Fibroblast of skin of scalp (primary cell): ENCODE results near the gene OR13C5. TPM values are rescaled to one million over a fixed set of nuclear protein-coding genes. Genes with fewer than 3 reads are reported as not detected.
"Not testable (repeated sequence)": the region's sequence is repeated elsewhere in the genome, so short reads cannot be mapped to it uniquely, and the experiment has no call there.

Experiments
- DNase-seq: peaks from one replicate; pipeline ENCODE4 v3.0.0-alpha.2; 2013
- polyA plus RNA-seq, 2 experiments: library from polyadenylated mRNA; unstranded; fragments of 120-200 nt; gene quantifications; one replicate each; pipeline ENCODE4 v1.2.1, GENCODE V29; 2013; ENCODE audit not compliant: insufficient read length in 2 of 2

Gene OR13C5
- not detected for polyA plus RNA-seq (2013, experiment 1 of 2; ENCODE audit: insufficient read length)
- not detected for polyA plus RNA-seq (2013, experiment 2 of 2; ENCODE audit: insufficient read length)

- DNase-seq, result not testable (repeated sequence)
Observed at GRCh38 chr9:104599313-104599712, at the start of gene OR13C5. Gene OR13C5 (minus strand): TSS chr9:104599413. CDS start chr9:104599413, 0 bp downstream.

- no peak for DNase-seq
Observed at GRCh38 chr9:104635456-104635855, 36.2 kb upstream of the OR13C5 start.

GRCh38 chr9:104633976-104634520 lies 34.8 kb upstream of the OR13C5 start:
- DNase-seq, result no peak

GRCh38 chr9:104625964-104626363 lies 26.8 kb upstream of the OR13C5 start:
- DNase-seq, result not testable (repeated sequence)

DNA sequence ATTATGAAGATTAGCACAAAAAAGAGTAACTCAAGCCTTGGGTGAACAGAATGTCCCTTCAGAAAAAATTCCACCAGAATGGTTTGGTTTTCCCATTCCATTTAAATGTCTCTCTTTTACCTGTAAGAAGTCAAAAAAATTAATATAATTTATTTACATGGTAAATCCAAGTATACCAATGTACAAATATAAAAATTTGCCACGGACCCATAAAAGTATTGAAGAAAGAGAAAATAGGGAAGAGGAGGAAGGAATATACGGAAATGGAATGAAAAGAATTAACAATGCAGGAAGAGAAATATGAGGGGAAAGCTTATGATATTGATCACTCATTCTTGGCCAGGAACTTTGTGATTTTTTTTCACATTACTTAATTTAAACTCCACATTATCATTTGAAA lies 18.9 kb upstream of the OR13C5 start, which contains the start of gene OR13C9:
Gene OR13C9, minus strand, starts transcription at position 101 of the 400 bp plus-strand sequence. Its CDS starts 0 bp downstream, at position 101.
- DNase-seq, result no peak

DNA sequence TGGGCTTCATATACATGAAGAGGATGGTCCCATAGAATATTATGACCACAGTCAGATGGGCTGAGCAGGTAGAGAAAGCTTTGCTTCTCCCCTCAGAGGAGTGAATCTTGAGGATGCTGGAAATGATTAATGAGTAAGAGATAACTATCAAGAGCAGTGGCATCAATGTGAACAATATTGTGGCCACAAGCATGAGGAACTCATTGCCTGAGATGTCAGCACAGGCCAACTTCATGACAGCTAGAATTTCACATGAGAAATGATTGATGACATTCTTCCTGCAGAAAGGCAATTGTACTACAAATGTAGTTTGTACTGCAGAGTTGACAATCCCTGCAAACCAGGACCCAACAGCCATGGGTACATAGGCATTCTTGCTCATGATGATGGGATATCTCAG lies 18.2 kb upstream of the OR13C5 start:
- DNase-seq, result peak; percentile 5

DNA sequence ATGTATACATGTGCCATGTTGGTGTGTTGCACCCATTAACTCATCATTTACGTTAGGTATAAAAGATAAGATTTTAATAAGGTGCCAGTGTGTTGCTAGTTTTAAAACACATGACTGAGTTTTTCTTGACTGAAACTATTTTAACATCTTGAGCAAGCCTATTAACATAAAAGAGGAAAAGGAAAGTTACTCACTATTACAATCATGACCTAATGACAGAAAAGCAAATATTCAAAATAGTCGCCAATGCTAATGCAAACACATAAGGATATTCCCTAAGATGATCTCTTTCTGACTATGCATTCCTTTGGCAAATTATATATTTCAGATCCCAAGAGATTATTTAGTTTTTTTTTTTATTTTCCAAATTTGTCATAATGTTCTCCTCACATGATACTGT lies 12.0 kb upstream of the OR13C5 start:
- DNase-seq, result no peak

GRCh38 chr9:104608336-104608735 lies 9.1 kb upstream of the OR13C5 start:
- DNase-seq, result no peak

GRCh38 chr9:104606152-104606551 lies 6.9 kb upstream of the OR13C5 start:
- DNase-seq, result no peak

DNA sequence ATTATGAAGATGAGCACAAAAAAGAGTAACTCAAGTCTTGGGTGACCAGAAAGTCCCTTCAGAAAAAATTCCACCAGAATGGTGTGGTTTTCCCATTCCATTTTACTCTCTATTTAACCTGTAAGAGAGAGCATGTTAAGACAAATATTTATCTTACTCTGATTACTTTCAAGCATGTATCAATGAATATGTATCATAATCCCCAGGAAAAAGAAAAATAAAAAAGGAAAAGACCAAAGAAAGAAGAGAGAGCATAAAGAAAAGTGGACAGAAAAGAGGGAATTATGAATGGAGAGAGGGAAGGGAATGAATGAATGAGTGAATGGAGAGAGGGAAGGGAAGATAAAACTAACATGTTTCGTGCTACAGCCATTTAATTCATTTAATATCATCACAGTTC lies 6.3 kb upstream of the OR13C5 start, which contains the start of gene OR13C2:
Gene OR13C2, minus strand, starts transcription at position 101 of the 400 bp plus-strand sequence. Its CDS starts 0 bp downstream, at position 101.
- not testable (repeated sequence) for DNase-seq

GRCh38 chr9:104604801-104605200 lies 5.6 kb upstream of the OR13C5 start:
- no peak for DNase-seq

DNA sequence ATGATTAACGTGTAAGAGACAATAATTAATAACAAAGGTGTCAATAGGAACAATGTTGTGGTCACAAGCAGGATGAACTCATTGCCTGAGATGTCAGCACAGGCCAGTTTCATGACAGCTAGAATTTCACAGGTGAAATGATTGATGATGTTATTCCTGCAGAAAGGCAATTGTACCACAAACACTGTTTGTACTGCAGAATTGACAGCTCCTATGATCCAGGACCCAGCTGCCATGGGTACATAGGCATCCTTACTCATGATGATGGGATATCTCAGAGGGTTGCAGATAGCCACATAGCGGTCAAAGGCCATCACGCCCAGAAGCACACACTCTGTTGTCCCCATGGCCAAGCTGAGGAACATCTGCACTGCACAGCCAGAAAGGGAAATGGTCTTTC lies 464 bp downstream of the OR13C5 start:
- not testable (repeated sequence) for DNase-seq

DNA sequence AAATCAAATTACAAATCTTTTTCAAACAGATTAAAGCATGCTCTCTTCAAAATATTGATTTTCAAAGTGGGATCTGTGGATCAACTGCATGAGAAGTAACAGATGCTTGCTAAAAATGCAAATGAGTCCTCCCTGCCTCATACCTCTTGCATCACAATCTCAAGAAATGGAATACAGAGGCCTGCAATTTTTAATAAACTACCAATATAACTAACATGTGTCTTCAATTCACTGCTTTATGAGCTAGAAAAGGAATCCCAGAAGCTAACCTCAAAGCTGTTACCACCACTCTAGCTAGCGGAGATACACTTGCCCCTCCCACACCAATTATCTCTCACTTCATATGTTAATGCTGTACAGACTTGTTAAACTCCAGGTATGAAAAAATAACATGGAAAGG lies 9.6 kb downstream of the OR13C5 start:
- DNase-seq, result no peak

DNA sequence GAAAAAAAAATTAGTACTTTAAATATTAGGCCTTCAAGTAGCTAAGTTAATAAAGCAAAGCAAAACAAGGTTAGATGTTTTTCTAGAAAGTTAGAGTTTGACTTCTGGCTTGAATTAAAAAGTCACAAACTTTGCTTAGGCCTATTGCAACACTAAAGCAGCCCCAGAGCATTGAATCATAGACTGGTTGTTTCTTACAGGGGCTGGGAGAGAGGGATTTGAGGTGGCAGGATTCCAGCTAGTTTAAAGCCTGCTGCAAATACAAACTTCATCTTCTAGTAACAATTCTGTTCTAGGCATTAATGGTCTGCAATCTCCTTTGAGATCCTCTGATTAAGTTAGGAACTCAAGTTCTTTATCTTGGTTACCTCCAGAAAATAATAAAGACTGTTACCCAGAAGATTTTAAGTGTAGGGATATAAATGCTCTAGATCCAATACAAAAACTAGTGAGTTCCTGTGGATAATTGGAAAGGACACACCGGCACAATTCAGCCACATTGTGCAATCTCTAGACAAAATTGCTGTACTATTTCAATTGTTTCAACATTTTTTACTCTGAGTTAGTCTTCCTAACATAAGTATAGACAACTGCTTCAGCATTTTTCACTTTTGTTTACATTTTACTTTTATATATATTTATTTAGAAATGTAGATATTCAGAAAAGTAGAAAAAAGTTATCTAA lies 12.6 kb downstream of the OR13C5 start:
- peak; percentile 82 for DNase-seq

DNA sequence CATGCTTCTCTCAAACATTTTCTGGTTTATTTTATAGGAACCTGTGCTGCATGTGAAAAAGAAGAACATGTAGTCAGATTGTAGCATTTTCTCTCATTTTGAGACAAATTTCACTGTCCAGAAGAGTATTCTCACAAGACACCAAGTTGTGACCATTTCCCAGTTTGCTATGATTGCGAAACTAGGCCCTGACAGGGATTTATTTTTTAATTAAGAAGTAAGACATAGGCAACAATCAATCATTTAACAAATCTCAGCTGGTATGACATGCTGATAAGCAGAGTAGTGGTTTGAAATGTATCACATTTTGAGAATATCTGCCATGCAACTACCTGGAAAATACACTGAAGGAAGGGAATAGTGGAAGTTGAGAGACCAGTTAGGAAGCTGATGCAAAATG lies 18.7 kb downstream of the OR13C5 start:
- DNase-seq, result no peak

GRCh38 chr9:104577263-104577662 lies 21.9 kb downstream of the OR13C5 start:
- no peak for DNase-seq

DNA sequence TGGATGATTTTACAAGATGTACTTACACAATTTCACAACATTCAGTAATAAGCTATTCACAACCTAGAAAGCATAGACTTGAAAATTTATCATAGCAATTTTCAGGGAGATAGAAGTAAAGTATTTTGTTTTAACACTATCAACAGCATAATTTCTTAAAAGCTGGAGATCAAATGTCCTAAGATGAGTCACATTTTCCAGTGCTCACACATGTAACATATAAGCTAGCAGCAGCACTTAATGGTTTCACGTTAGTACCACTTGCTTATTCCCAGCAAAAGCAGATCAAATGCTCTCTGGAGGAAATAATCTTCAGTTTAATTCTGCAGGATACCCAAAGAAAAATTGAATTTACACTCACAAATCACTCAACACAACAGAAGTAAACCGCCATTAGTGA lies 23.8 kb downstream of the OR13C5 start:
- DNase-seq, result no peak

- DNase-seq, result no peak
Observed at GRCh38 chr9:104572612-104573011, 26.6 kb downstream of the OR13C5 start.

DNA sequence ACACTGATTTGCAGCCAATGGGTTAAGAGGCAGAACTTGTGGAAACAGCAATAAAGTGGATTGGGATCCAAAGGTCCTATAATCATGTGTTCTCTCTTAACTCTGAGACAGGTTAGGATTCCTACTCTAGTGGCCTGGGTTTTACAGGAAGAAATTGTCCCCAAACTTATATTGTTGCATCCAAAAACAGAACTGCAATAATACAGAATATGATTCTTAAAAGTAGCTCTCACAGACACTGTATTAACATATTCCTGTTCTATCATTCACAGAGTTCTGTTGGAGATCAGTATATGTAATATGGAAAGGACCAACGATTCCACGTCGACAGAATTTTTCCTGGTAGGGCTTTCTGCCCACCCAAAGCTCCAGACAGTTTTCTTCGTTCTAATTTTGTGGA lies 30.3 kb downstream of the OR13C5 start, which contains the start of gene OR13C8:
Gene OR13C8, plus strand, starts transcription at position 301 of the 400 bp plus-strand sequence. Its CDS starts 0 bp downstream, at position 301.
- no peak for DNase-seq

DNA sequence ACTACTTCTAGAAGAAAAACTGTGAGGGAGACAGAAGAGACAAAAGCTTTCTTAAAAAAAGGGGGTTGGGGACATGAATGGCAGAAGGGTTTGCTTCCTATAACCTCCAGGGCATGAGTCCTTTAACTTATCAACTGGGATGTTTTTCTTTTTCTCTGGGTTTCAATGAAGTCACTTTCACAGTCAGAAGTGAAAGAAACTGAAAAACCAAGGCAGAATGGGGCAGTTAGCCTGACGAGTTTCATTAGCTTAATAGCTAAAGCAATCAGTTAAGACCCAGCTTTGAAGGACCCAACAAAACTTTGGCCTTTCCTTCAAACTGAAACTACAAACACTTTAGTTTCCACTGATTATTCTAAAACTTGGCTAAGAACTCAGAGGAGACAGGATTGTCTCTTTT lies 34.9 kb downstream of the OR13C5 start:
- DNase-seq, result no peak

DNA sequence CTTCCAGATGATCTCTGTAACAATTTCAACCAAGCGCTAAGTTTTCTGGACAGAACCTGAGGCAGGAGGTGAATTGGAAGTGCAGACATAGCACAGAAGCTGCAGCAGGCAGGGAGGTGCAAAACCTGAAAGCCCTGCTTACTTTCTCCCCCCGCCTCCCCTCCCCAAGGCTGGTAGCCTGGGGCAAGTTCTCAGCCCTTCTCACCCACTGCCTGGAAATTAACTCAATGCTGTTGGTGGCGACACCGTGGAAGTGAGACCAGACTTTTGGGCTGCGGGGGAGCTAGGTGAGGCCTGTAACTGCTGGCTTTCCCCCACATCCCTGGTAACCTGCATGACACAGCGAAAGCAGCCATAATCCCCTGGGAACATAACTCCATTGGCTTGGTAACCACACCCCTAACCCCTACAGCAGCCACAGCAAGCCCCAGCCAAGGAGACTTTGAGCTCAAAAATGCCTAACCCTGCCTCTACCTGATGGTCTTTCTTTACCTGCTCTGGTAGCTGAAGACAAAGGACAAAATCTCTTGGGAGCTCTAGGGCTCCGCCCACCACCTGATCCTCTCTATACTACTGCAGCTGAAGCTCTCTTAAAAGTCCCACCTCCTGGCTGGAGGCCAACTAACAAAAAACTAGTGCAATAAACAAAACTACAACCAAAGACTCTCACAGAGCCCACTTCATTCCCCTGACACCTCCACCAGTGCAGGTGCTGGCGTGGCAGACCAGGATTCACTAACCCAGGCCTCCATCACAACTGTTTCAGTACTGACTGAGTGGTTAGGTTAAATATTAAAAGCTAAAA lies 42.2 kb downstream of the OR13C5 start:
- no peak for DNase-seq

DNA sequence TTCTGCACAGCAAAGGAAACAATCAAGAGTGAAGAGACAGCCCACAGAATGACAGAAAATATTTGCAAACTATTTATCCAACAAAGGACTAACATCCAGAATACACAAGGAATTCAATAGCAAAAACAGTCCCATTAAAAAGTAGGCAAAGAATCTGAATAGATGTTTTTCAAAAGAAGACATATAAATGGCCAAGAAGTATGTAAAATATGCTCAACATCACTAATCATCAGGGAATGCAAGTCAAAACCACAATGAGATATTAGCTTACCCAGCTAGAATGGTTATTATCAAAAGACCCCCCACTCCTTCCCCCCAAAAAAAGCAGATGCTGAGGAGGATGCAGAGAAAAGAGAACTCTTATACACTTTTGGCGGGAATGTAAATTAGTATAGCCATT lies 43.7 kb downstream of the OR13C5 start:
- DNase-seq, result peak; percentile 57

- DNase-seq, result peak; percentile 69
Observed at GRCh38 chr9:104553261-104553660, 46.0 kb downstream of the OR13C5 start.
